ENCODE results near the gene ASTN1.

ASTN1 gene

DNA sequence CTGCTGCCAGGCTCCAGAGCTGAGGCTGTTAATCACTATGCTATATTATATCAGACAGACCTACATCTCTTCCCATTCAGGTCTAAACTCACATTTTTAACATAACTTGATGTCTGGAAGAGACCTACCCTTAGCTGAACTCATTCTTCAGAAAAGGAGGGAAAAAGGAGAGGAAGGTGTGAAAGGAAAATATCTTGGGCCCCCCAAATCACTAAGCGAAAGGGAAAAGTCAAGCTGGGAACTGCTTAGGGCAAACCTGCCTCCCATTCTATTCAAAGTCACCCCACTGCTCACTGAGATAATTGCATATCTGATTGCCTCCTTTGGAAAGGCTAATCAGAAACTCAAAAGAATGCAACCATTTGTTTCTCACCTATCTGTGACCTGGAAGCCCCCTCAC is 222.2 kb downstream of the ASTN1 start:
- TF ChIP-seq, protein P1, sequence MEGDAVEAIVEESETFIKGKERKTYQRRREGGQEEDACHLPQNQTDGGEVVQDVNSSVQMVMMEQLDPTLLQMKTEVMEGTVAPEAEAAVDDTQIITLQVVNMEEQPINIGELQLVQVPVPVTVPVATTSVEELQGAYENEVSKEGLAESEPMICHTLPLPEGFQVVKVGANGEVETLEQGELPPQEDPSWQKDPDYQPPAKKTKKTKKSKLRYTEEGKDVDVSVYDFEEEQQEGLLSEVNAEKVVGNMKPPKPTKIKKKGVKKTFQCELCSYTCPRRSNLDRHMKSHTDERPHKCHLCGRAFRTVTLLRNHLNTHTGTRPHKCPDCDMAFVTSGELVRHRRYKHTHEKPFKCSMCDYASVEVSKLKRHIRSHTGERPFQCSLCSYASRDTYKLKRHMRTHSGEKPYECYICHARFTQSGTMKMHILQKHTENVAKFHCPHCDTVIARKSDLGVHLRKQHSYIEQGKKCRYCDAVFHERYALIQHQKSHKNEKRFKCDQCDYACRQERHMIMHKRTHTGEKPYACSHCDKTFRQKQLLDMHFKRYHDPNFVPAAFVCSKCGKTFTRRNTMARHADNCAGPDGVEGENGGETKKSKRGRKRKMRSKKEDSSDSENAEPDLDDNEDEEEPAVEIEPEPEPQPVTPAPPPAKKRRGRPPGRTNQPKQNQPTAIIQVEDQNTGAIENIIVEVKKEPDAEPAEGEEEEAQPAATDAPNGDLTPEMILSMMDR (conservative IDR thresholded peaks at IDR 0.05; ENCODE audit: control insufficient read depth, insufficient read depth, low read depth, low read length) = no peak
- no peak overlapping the region for H3K4me3 ChIP-seq (ENCODE audit: control insufficient read depth, low read depth, low read length)
- DNase-seq (ENCODE audit: low read depth) = no peak

DNA sequence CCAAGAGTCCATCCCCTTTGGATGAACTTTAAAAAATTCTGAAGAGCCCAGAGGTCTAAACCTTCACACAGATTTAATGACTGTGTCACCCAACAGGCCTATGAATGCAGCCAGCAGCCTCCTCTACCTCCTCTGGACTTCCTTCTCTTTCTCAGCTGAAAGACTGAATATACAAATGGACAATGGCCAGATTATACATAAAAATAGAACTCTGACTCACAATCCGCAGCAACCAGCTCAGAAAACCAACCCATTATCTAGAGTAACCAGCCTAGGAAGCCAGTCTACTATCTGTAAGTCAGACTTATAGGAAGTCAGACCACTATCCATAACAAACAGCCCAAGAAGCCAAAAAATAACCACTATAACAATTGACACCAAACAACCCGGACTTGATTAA is 224.5 kb downstream of the ASTN1 start:
- no peak overlapping the region for H3K4me3 ChIP-seq (ENCODE audit: control insufficient read depth, low read depth, low read length)
- DNase-seq (ENCODE audit: low read depth) = peak; percentile 11
- TF ChIP-seq, protein P1 (conservative IDR thresholded peaks at IDR 0.05; ENCODE audit: control insufficient read depth, insufficient read depth, low read depth, low read length) = no peak

DNA sequence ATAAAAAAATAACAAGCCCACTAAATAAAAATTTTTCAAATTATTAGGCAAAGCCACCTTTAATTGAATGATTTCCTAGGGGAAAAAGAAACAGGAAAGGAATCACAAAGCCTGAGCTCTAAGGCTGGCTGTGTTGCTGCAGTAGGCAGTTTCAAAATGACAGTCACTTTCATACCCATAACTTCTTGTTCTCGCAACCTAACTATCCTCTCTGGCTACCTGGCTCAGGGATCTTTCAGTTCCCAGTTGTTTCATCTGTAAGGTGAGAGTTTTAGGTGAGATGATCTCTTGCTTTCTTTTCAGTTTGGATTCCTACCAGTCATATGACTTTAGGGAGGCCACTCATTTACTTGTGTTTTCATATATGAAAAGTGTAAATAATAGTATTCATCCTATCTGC is 226.1 kb downstream of the ASTN1 start:
- TF ChIP-seq, protein P1 (conservative IDR thresholded peaks at IDR 0.05; ENCODE audit: control insufficient read depth, insufficient read depth, low read depth, low read length) = no peak
- DNase-seq (ENCODE audit: low read depth) = no peak
- H3K4me3 ChIP-seq (ENCODE audit: control insufficient read depth, low read depth, low read length) = no peak overlapping the region

DNA sequence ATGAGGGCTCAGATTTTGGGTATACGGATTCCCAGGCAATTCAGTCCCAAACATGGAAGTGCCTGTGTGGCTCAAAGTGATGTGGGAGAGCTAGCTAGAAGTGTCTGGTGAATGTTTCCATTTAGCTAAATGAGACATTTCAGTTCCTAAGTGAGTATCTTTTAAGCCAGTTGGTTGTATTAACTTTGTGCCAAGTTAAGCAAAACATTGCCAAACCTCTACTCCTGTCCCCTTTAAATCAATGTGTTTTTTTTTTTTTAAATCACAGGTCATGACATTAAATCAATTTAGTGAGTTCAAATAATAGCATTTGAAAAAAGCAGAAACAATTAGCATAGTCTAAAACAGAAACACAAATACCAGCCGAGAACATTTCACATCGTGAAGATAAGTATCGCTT is 230.1 kb downstream of the ASTN1 start:
- no peak overlapping the region for H3K4me3 ChIP-seq (ENCODE audit: control insufficient read depth, low read depth, low read length)
- TF ChIP-seq, protein P1 (conservative IDR thresholded peaks at IDR 0.05; ENCODE audit: control insufficient read depth, insufficient read depth, low read depth, low read length) = no peak
- DNase-seq (ENCODE audit: low read depth) = no peak

DNA sequence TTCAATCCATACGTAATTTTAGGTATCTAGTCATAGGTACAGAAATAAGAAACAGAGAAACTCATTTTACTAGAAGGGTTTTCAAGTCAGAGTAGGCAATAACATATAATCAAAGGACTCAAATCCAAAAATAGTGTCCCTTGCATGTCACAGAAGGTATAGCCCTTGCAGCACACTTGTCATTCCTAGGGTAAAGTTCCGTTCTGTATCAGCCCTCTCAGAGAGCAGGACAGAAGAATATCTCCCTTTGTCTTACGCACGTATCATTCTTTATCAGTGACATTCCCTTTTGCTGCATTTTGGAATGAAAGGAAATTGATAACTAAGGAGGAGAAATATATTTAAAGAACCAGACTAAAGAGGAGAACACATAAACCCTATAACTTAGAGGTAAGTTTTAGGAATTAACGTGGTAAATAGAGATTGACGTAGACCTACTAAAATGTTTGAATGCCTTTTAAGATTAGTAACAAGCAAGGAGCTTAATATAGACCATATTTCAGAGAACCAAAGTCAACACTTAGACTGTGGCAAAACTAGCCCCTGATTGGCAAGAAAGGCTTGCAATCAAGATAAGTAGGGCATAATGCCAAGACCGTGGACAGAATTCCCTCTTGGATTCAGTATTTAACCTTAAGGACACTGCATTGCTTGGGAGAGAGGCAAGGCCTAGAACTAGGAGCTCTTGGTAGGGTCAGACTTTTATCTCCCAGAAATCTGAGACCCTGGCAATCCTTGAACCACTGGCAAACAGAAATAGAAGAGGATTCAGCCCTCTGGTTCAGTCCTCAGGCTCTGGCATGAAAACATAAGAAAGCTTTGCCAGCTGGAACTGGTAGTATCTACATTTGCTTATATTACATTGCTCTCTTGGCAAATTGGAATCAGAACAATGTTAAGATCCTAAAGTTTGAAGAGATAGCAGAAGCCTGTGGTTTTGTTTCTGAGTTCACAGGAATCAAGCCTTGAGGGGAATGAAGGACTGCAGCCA is 232.1 kb downstream of the ASTN1 start:
- H3K4me3 ChIP-seq (ENCODE audit: control insufficient read depth, low read depth, low read length) = no peak overlapping the region
- TF ChIP-seq, protein P1 (conservative IDR thresholded peaks at IDR 0.05; ENCODE audit: control insufficient read depth, insufficient read depth, low read depth, low read length) = no peak
- no peak for DNase-seq (ENCODE audit: low read depth)

DNA sequence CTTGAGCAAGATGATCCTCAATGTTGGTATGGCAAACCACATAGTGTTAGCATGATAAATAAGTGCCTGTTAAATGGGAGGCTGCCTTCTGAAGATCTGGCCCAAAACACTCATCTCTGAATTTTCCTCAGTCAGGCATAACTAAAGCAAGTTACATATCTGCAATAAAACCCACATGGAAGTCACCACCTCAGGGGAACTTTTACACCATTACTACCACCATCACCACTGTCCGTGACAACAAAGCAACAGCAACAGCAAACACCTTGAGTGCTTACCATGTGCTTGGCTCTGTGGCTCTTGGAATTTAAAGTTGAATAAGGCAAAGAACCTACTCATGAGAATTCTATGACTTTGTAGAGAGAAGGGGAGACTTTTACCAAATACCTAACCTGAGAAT is 233.0 kb downstream of the ASTN1 start:
- TF ChIP-seq, protein P1 (conservative IDR thresholded peaks at IDR 0.05; ENCODE audit: control insufficient read depth, insufficient read depth, low read depth, low read length) = no peak
- no peak for DNase-seq (ENCODE audit: low read depth)
- no peak overlapping the region for H3K4me3 ChIP-seq (ENCODE audit: control insufficient read depth, low read depth, low read length)

Measured in fibroblast of mammary gland (primary cell).